GM21825 (cell line): ENCODE results near the gene IRX4.
"Not testable (repeated sequence)": the region's sequence is repeated elsewhere in the genome, so short reads cannot be mapped to it uniquely, and the experiment has no call there.

Experiments used
- ATAC-seq: cut with Tn5 transposase; IDR thresholded peaks from one replicate; pipeline ENCODE4 v1.9.1; 2021; ENCODE audit warnings: mild to moderate bottlenecking, moderate library complexity; ENCODE audit not compliant: unreplicated experiment

IRX4 gene

GRCh38 chr5:1879292-1880263, 3.1 kb downstream of the IRX4 start:
- ATAC-seq, result no peak

- ATAC-seq, result no peak
These were observed 4.5 kb downstream of the IRX4 start for GRCh38 chr5:1878050-1878849.

- no peak for ATAC-seq
These were observed 5.3 kb downstream of the IRX4 start for GRCh38 chr5:1877103-1878049.

GRCh38 chr5:1876660-1877064, 6.1 kb downstream of the IRX4 start:
- ATAC-seq, result no peak

GRCh38 chr5:1875843-1876659, 6.7 kb downstream of the IRX4 start:
- no peak for ATAC-seq

GRCh38 chr5:1875281-1875842, 7.4 kb downstream of the IRX4 start:
- ATAC-seq, result no peak

- ATAC-seq, result no peak
These were observed 7.9 kb downstream of the IRX4 start for GRCh38 chr5:1874771-1875220.

- no peak for ATAC-seq
These were observed 8.4 kb downstream of the IRX4 start for GRCh38 chr5:1874348-1874747.

- no peak for ATAC-seq
These were observed 9.3 kb downstream of the IRX4 start for GRCh38 chr5:1873243-1873959.

- no peak for ATAC-seq
These were observed 11.3 kb downstream of the IRX4 start for GRCh38 chr5:1871441-1871840.

GRCh38 chr5:1870435-1871272, 12.1 kb downstream of the IRX4 start:
- ATAC-seq, result not testable (repeated sequence)

GRCh38 chr5:1868886-1869475, 13.7 kb downstream of the IRX4 start:
- ATAC-seq, result no peak

GRCh38 chr5:1867815-1868143, 14.9 kb downstream of the IRX4 start:
- no peak for ATAC-seq

GRCh38 chr5:1867114-1867814, 15.5 kb downstream of the IRX4 start:
- no peak for ATAC-seq

- ATAC-seq, result no peak
These were observed 16.8 kb downstream of the IRX4 start for GRCh38 chr5:1865948-1866347.

- ATAC-seq, result no peak
These were observed 17.2 kb downstream of the IRX4 start for GRCh38 chr5:1865486-1865885.

- ATAC-seq, result no peak
These were observed 17.8 kb downstream of the IRX4 start for GRCh38 chr5:1864896-1865440.
